Breast epithelium (tissue), 3 donors: ENCODE results near the gene MTMR6.

Source experiments
- POLR2A ChIP-seq: fragments of 450-650 bp; IDR thresholded peaks from one replicate; pipeline ENCODE4 v1.6.1; 2016; ENCODE audit warnings: antibody characterized with exemption, mild to moderate bottlenecking, moderate library complexity
- POLR2AphosphoS5 ChIP-seq, 3 donors: sonication (generic); formaldehyde crosslinking; IDR thresholded peaks; one replicate each; pipeline ENCODE4 v1.6.1; 2017; ENCODE audit warnings: antibody characterized with exemption in 3 of 3
- TF ChIP-seq, protein P1 (sequence below), 3 donors: fragments of 450-650 bp; IDR thresholded peaks; one replicate each; pipeline ENCODE4 v1.5.1; 2016 to 2017; ENCODE audit warnings: antibody characterized with exemption in 3 of 3, mild to moderate bottlenecking in 3 of 3, moderate library complexity in 3 of 3

DNA sequence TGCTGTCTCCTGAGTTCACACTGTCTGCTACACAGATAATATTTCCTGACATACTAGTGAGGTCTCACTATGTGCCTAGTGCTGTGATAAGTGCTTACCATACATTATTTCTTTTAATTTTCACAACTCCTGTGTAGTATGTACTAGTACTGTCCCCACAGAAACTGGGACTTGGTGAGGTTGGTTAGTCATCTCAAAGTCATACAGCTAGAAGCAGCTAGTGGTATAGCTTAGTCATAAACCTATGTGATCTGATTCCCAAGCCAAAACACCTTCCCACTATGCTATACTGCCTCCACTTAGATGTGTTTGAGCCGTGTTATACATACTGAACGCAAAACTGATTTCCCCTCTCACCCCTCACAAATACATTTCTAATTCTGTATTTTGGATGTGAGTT lies 10.5 kb downstream of the MTMR6 start:
- TF ChIP-seq, protein P1, sequence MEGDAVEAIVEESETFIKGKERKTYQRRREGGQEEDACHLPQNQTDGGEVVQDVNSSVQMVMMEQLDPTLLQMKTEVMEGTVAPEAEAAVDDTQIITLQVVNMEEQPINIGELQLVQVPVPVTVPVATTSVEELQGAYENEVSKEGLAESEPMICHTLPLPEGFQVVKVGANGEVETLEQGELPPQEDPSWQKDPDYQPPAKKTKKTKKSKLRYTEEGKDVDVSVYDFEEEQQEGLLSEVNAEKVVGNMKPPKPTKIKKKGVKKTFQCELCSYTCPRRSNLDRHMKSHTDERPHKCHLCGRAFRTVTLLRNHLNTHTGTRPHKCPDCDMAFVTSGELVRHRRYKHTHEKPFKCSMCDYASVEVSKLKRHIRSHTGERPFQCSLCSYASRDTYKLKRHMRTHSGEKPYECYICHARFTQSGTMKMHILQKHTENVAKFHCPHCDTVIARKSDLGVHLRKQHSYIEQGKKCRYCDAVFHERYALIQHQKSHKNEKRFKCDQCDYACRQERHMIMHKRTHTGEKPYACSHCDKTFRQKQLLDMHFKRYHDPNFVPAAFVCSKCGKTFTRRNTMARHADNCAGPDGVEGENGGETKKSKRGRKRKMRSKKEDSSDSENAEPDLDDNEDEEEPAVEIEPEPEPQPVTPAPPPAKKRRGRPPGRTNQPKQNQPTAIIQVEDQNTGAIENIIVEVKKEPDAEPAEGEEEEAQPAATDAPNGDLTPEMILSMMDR (IDR thresholded peaks at IDR 0.05), result no peak
- TF ChIP-seq POLR2A (no peak), POLR2AphosphoS5 (IDR thresholded peaks at IDR 0.05) (no peak)
